K562 (cell line): ENCODE data around the gene GATAD2B. TPM values are rescaled to one million over a fixed set of nuclear protein-coding genes. Genes with fewer than 3 reads are reported as not detected.
A peak's percentile ranks its signal among the peaks of the same experiment; 100 is the strongest.

Experiments used
- BCOR ChIP-seq: fragments of 450-650 bp; IDR thresholded peaks from 2 replicates; pipeline ENCODE4 v1.6.1; 2016
- ELF4 ChIP-seq: fragments of 450-650 bp; formaldehyde crosslinking; IDR thresholded peaks from 2 replicates; pipeline ENCODE4 v1.4.0; 2022; ENCODE audit warnings: missing genetic modification characterization
- GTF2F1 ChIP-seq: IDR thresholded peaks from 2 replicates; pipeline ENCODE4 v1.6.1; 2011; ENCODE audit warnings: low read depth, low read length, improper control_type of control experiment
- MIER1 ChIP-seq: fragments of 450-650 bp; IDR thresholded peaks from 2 replicates; pipeline ENCODE4 v1.6.1; 2016; ENCODE audit warnings: antibody characterized with exemption, mild to moderate bottlenecking, low read depth
- NFATC3 ChIP-seq: fragments of 450-650 bp; IDR thresholded peaks from 2 replicates; pipeline ENCODE4 v1.6.1; 2017; ENCODE audit warnings: mild to moderate bottlenecking
- SIX5 ChIP-seq, 2 experiments: IDR thresholded peaks; 2 replicates each; pipeline ENCODE4 v1.6.1; 2011; ENCODE audit warnings: low read length in 2 of 2, borderline replicate concordance in 1 of 2, low read depth in 1 of 2, mild to moderate bottlenecking in 1 of 2, moderate library complexity in 1 of 2; ENCODE audit not compliant: insufficient read depth in 1 of 2
- SMAD4 ChIP-seq: fragments of 250-450 bp; sonication (Bioruptor Pico); conservative IDR thresholded peaks from 2 replicates; pipeline ENCODE4 v1.8.0; 2021; ENCODE audit warnings: inconsistent platforms, mild to moderate bottlenecking, moderate library complexity
- ZNF174 ChIP-seq: fragments of 250-450 bp; sonication (Bioruptor Pico); IDR thresholded peaks from 2 replicates; pipeline ENCODE4 v1.4.0; 2020; ENCODE audit warnings: mild to moderate bottlenecking
- ZNF668 ChIP-seq: fragments of 250-450 bp; sonication (Bioruptor Pico); IDR thresholded peaks from 2 replicates; pipeline ENCODE4 v1.8.0; 2022; ENCODE audit warnings: mild to moderate bottlenecking, inconsistent platforms
- ZNF780A ChIP-seq: fragments of 250-450 bp; sonication (Bioruptor Pico); IDR thresholded peaks from 2 replicates; pipeline ENCODE4 v1.5.0; 2021; ENCODE audit warnings: mild to moderate bottlenecking
- polyA plus RNA-seq, 8 experiments: library from polyadenylated mRNA; depleted of rRNA in 4 of 8; stranded (reverse) in 5 of 8; unstranded in 3 of 8; fragments of >200 nt; fragmentation: Nextera tagmentation in 2 of 8; fragmentation: Illumina TruSeq in 1 of 8; extraction: Ambion mirVana in 2 of 8; extraction: Trizol in 1 of 8; gene quantifications; 2 replicates each; pipeline versions ENCODE4 v1.2.1 to v1.2.3, GENCODE V29; 2011 to 2014; ENCODE audit warnings: inconsistent platforms in 1 of 8, missing spikeins in 1 of 8
- total RNA-seq, 7 experiments: library from RNA; depleted of rRNA in 6 of 7; stranded (reverse); fragments of >200 nt in 6 of 7; fragmentation: Illumina TruSeq in 2 of 7; extraction: Trizol in 2 of 7; gene quantifications; 2 replicates each; pipeline versions ENCODE4 v1.2.1 to v1.2.3, GENCODE V29; 2011 to 2021; ENCODE audit warnings: low replicate concordance in 1 of 7
- TF ChIP-seq, protein P1 (sequence below), 2 experiments: fragments of 450-650 bp in 1 of 2; sonication (generic) in 1 of 2; formaldehyde crosslinking in 1 of 2; IDR thresholded peaks; 2 replicates each; pipeline versions ENCODE4 v1.7.1 to v1.9.0; 2016 to 2022; ENCODE audit warnings: inconsistent platforms in 1 of 2, mild to moderate bottlenecking in 1 of 2, missing genetic modification reagents in 1 of 2
- TF ChIP-seq, protein P2 (sequence below): fragments of 250-450 bp; sonication (Bioruptor Pico); IDR thresholded peaks from 2 replicates; pipeline ENCODE4 v1.6.1; 2021; ENCODE audit warnings: mild to moderate bottlenecking
- TF ChIP-seq, protein P3 (sequence below), 3 experiments: fragments of 200-800 bp in 1 of 3; fragments of 250-450 bp in 1 of 3; fragments of 450-650 bp in 1 of 3; sonication (Bioruptor Pico) in 1 of 3; sonication (Bioruptor generic) in 1 of 3; formaldehyde crosslinking in 1 of 3; IDR thresholded peaks; 2 replicates each; pipeline versions ENCODE4 v1.6.1 to v1.8.0; 2016 to 2022; ENCODE audit warnings: mild to moderate bottlenecking in 2 of 3, missing genetic modification characterization in 2 of 3, missing compliant biosample characterization in 1 of 3, moderate library complexity in 1 of 3

Gene GATAD2B
- total and polyA plus RNA-seq, 9 of the 15 experiments (the other 6 are each of a cell fraction or from before 2014, with no cell fraction given): 1.5 to 40.2 (median 4.9) TPM

DNA sequence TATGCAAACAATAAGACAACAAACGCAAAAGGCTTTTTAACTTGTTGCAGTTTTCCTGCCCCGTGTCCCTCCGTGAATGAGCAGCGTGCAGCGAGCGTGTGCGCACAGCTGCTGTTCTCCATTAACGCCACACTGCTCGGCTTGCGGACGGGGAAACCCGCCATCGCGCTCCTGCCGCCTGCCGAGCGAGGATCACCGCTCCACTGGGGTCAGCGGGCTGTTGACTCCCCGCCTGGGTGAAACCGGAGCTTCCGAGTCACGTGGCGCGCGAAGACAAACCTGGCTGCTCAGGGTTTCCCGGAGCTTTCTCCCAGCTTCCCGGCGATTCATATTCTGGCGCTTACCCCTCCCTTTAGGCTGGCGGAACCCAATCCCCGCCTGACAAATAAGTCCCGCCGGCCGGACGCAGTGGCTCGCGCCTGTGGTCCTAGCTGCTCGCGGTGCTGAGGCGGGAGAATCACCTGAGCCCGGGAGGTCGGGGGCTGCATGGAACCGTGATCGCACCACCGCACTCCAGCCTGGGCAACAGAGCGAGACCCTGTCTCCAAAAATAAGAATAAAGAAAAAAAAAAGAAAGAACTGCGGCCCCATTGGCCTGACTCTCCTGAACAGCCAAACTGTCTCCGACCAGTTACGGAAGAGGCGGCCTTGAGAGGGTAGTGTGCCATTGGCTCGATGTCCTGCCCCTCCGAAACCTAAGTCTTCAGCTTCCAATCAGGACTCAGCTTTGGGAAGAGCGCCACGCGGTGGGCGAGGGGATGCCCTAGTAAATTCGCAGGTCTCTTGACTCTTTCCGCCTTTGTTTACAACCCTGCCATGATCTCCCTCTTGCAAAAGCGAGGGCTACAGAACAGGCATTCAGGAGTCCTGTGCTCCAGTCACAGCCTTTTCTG lies 44.6 kb upstream of the GATAD2B start, which contains the start of gene CREB3L4 (continued):
- TF ChIP-seq, protein P1, sequence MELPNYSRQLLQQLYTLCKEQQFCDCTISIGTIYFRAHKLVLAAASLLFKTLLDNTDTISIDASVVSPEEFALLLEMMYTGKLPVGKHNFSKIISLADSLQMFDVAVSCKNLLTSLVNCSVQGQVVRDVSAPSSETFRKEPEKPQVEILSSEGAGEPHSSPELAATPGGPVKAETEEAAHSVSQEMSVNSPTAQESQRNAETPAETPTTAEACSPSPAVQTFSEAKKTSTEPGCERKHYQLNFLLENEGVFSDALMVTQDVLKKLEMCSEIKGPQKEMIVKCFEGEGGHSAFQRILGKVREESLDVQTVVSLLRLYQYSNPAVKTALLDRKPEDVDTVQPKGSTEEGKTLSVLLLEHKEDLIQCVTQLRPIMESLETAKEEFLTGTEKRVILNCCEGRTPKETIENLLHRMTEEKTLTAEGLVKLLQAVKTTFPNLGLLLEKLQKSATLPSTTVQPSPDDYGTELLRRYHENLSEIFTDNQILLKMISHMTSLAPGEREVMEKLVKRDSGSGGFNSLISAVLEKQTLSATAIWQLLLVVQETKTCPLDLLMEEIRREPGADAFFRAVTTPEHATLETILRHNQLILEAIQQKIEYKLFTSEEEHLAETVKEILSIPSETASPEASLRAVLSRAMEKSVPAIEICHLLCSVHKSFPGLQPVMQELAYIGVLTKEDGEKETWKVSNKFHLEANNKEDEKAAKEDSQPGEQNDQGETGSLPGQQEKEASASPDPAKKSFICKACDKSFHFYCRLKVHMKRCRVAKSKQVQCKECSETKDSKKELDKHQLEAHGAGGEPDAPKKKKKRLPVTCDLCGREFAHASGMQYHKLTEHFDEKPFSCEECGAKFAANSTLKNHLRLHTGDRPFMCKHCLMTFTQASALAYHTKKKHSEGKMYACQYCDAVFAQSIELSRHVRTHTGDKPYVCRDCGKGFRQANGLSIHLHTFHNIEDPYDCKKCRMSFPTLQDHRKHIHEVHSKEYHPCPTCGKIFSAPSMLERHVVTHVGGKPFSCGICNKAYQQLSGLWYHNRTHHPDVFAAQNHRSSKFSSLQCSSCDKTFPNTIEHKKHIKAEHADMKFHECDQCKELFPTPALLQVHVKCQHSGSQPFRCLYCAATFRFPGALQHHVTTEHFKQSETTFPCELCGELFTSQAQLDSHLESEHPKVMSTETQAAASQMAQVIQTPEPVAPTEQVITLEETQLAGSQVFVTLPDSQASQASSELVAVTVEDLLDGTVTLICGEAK (IDR thresholded peaks at IDR 0.05): peak; percentile 81
- TF ChIP-seq, protein P1 (CRISPR knock-in tag; IDR thresholded peaks at IDR 0.05): no peak
- TF ChIP-seq NFATC3 (0 out of 2 replicates have a peak, but pooled peaks have one; percentile 4), ZNF174 (CRISPR knock-in tag) (no peak), MIER1 (no peak), ZNF780A (CRISPR knock-in tag) (no peak), SIX5 (IDR thresholded peaks at IDR 0.05; ENCODE audit: borderline replicate concordance in 1 of 2, insufficient read depth in 1 of 2, low read depth in 1 of 2, low read length in 2 of 2) (peak in 1 of 2 experiments; percentile 24; a peak in 1 of 4 replicates), GTF2F1 (peak; percentile 58; the same call in 1 of the 2 replicates), BCOR (peak; percentile 82), SMAD4 (CRISPR knock-in tag) (0 out of 2 replicates have a peak, but pooled peaks have one; percentile 58), ELF4 (no peak), ZNF668 (CRISPR knock-in tag) (no peak)
- TF ChIP-seq, protein P2, sequence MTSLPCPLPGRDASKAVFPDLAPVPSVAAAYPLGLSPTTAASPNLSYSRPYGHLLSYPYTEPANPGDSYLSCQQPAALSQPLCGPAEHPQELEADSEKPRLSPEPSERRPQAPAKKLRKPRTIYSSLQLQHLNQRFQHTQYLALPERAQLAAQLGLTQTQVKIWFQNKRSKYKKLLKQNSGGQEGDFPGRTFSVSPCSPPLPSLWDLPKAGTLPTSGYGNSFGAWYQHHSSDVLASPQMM (CRISPR knock-in tag): no peak
- TF ChIP-seq, protein P3, sequence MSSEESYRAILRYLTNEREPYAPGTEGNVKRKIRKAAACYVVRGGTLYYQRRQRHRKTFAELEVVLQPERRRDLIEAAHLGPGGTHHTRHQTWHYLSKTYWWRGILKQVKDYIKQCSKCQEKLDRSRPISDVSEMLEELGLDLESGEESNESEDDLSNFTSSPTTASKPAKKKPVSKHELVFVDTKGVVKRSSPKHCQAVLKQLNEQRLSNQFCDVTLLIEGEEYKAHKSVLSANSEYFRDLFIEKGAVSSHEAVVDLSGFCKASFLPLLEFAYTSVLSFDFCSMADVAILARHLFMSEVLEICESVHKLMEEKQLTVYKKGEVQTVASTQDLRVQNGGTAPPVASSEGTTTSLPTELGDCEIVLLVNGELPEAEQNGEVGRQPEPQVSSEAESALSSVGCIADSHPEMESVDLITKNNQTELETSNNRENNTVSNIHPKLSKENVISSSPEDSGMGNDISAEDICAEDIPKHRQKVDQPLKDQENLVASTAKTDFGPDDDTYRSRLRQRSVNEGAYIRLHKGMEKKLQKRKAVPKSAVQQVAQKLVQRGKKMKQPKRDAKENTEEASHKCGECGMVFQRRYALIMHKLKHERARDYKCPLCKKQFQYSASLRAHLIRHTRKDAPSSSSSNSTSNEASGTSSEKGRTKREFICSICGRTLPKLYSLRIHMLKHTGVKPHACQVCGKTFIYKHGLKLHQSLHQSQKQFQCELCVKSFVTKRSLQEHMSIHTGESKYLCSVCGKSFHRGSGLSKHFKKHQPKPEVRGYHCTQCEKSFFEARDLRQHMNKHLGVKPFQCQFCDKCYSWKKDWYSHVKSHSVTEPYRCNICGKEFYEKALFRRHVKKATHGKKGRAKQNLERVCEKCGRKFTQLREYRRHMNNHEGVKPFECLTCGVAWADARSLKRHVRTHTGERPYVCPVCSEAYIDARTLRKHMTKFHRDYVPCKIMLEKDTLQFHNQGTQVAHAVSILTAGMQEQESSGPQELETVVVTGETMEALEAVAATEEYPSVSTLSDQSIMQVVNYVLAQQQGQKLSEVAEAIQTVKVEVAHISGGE (CRISPR knock-in tag; IDR thresholded peaks at IDR 0.05): peak in 1 of 3 experiments; percentile 86; a peak in 3 of 6 replicates
